ENCODE results near the gene TSEN34. TPM values are rescaled to one million over a fixed set of nuclear protein-coding genes. Genes with fewer than 3 reads are reported as not detected.

The TSEN34 gene
- 51.0 TPM for total RNA-seq

GRCh38 chr19:54191011-54191810, at the start of gene TSEN34:
Gene TSEN34, plus strand, starts transcription at chr19:54191308. Its CDS starts 57 bp downstream, at chr19:54191365.

GRCh38 chr19:54159352-54160181, 31.5 kb upstream of the TSEN34 start, which contains the start of gene LENG1:
Gene LENG1, minus strand, starts transcription at chr19:54159721. Its CDS starts 26 bp downstream, at chr19:54159695.

GRCh38 chr19:54172471-54173358, 18.4 kb upstream of the TSEN34 start, which contains the start of gene TMC4:
Gene TMC4, minus strand, starts transcription at chr19:54173160. Its CDS starts 43 bp downstream, at chr19:54173117.

DNA sequence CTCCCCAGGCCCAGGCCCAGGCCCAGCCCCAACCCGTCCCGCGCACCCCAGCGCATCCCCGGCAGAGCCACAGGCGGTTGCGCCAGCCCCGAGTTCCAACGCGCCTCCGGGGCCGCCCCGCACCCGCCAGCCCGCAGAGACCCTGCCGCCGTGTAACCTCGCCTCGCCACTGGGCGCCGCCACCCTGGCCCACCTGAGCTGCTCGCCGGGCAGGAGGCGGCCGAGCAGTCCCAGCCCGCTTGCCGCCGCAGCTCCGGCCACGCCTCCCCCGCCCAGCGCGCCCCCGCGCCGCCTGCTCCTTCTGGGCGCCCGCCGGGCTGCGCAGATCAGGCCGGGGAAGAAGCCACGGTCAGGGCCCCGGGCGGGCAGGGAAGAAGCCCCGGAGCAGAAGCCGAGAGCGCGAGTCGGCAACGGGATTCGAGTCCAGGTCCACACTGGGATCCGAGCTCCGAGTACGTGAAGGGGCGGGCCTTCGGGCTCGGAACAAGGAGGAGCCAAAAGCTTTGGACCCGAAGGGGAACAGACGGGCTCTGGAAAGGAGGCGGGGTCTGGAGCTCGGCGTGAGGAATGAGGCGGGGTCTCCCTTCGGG, 1.9 kb upstream of the TSEN34 start, which contains the start of gene MBOAT7:
TSS of gene MBOAT7 (minus strand) at position 436 of the 590 bp plus-strand sequence. CDS start 1,072 bp downstream, outside the sequence.

DNA sequence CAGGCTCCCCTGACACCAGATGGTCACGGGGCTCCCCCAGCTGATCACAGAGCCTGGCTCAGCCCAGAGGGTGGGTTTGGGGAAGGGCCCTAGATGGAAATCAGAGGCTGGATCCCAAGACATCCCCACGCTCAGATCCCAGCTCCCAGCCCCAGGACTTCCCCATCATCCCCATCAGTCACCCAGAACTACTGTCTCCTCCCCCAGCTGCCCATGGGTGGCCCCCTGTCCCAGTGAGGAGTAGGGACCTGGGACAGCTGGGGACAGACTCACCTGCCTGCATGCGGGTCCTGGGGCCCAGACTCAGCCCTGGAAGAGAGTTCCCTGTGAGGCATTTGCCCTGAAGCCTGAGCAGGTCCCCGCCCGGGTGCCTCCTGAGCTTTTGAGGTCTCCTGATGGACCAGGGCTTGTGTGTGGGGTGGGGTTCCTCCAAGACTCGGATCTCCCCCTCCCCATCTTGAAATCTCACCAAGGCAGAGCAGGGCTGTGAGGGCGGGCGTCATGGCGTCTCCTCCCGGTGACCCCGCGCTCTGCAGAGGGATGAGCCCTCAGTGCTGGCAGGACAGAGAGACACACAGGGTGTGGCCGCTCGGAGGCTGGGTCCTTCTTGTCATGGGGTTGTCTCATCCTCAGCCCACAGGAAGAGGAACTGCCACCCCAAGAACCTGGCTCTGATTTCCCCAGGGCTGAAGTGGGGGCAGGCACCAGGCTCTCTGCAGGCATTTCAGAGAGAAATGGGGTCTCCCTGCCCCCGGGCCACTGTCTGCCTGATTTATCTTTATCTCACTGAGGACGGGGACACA, 31.6 kb downstream of the TSEN34 start, which contains the start of gene LILRB3:
TSS of gene LILRB3 (minus strand) at position 534 of the 803 bp plus-strand sequence. CDS start at position 503, 31 bp downstream.

DNA sequence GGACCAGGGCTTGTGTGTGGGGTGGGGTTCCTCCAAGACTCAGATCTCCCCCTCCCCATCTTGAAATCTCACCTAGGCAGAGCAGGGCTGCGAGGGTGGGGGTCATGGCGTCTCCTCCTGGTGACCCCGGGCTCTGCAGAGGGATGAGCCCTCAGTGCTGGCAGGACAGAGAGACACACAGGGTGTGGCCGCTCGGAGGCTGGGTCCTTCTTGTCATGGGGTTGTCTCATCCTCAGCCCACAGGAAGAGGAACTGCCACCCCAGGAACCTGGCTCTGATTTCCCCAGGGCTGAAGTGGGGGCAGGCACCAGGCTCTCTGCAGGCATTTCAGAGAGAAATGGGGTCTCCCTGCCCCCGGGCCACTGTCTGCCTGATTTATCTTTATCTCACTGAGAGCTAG, 51.5 kb downstream of the TSEN34 start, which contains the start of gene LILRA6:
TSS of gene LILRA6 (minus strand) at position 145 of the 400 bp plus-strand sequence.

Other genes with a start within 250 kb of the TSEN34 start
- gene CACNG8, start 228.4 kb upstream of the TSEN34 start, total RNA-seq = 0.99 TPM
- 4.3 TPM for gene CACNG6, start 199.7 kb upstream of the TSEN34 start, total RNA-seq
- gene VSTM1, start 127.4 kb upstream of the TSEN34 start, total RNA-seq = not detected
- not detected for gene TARM1, start 109.9 kb upstream of the TSEN34 start, total RNA-seq
- not detected for gene OSCAR, start 90.5 kb upstream of the TSEN34 start, total RNA-seq
- gene NDUFA3, start 88.5 kb upstream of the TSEN34 start, total RNA-seq = 9.7 TPM
- 9.7 TPM for gene TFPT, start 75.7 kb upstream of the TSEN34 start, total RNA-seq
- gene PRPF31, start 75.6 kb upstream of the TSEN34 start, total RNA-seq = 46.4 TPM
- gene CNOT3, start 53.5 kb upstream of the TSEN34 start, total RNA-seq = 33.1 TPM
- gene LENG1, start 31.6 kb upstream of the TSEN34 start, total RNA-seq = 5.7 TPM
- gene TMC4, start 18.1 kb upstream of the TSEN34 start, total RNA-seq = 6.8 TPM
- gene MBOAT7, start 1.7 kb upstream of the TSEN34 start, total RNA-seq = 24.0 TPM
- gene RPS9, start 9.6 kb downstream of the TSEN34 start, total RNA-seq = 1,536 TPM
- gene LILRB3, start 31.7 kb downstream of the TSEN34 start, total RNA-seq = 9.2 TPM
- 0.66 TPM for gene LILRA6, start 51.5 kb downstream of the TSEN34 start, total RNA-seq
- 2.1 TPM for gene LILRB5, start 66.0 kb downstream of the TSEN34 start, total RNA-seq
- 1.2 TPM for gene LILRB2, start 89.8 kb downstream of the TSEN34 start, total RNA-seq
- gene LILRA5, start 121.9 kb downstream of the TSEN34 start, total RNA-seq = 0.93 TPM
- gene LILRA4, start 147.9 kb downstream of the TSEN34 start, total RNA-seq = not detected
- gene LAIR1, start 173.6 kb downstream of the TSEN34 start, total RNA-seq = 5.1 TPM
- 99.3 TPM for gene TTYH1, start 224.2 kb downstream of the TSEN34 start, total RNA-seq

Measured in camera-type eye (tissue), 1 donor.